Measurements from ENCODE around the gene PRDM13.
A peak's percentile ranks its signal among the peaks of the same experiment; 100 is the strongest.
"Not testable (repeated sequence)": the region's sequence is repeated elsewhere in the genome, so short reads cannot be mapped to it uniquely, and the experiment has no call there.

The PRDM13 gene

GRCh38 chr6:99608886-99609482 lies 2.4 kb downstream of the PRDM13 start:
- peaks cover 4% of the 10 kb centered on the region for H3K9me3 Mint-ChIP-seq
- H3K27me3 Mint-ChIP-seq: peaks cover 90% of the 10 kb centered on the region
- no peak overlapping the region for H3K4me3 Mint-ChIP-seq
- no peak for DNase-seq
- no peak overlapping the region for H3K27ac Mint-ChIP-seq
- H3K36me3 Mint-ChIP-seq (ENCODE audit: low read depth): no peaks in the 10 kb centered on the region
- H3K4me1 Mint-ChIP-seq (ENCODE audit: low read depth): peaks cover 51% of the 10 kb centered on the region

- H3K4me3 Mint-ChIP-seq: no peak overlapping the region
- peaks cover 47% of the 10 kb centered on the region for H3K4me1 Mint-ChIP-seq (ENCODE audit: low read depth)
- peaks cover 4% of the 10 kb centered on the region for H3K9me3 Mint-ChIP-seq
- no peak for DNase-seq
- peaks cover 90% of the 10 kb centered on the region for H3K27me3 Mint-ChIP-seq
- H3K36me3 Mint-ChIP-seq (ENCODE audit: low read depth): no peaks in the 10 kb centered on the region
- H3K27ac Mint-ChIP-seq: no peak overlapping the region
Measured at GRCh38 chr6:99609905-99610489, 3.4 kb downstream of the PRDM13 start.

DNA sequence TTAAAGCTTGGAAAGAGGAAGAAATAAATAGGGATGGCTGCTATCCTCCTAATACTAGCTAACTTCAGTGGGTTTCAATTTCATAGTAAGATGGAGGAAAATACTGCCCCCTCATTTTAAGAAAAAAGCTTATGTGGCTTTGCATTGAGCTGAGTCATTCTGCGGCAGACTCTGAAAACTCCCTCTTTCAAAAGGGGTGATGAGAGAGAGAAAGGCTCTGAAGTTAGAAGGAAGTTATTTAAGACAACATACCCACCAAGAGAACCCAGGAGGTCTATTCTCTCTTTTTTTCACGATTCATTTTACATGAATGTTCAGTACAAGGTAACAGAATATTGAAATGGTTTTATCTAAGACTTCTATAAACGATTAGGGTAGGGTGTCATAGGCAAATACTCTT lies 4.5 kb downstream of the PRDM13 start:
- Mint-ChIP-seq H3K36me3 (ENCODE audit: low read depth) (no peaks in the 10 kb centered on the region), H3K27me3 (peaks cover 90% of the 10 kb centered on the region), H3K4me1 (ENCODE audit: low read depth) (peaks cover 45% of the 10 kb centered on the region), H3K4me3 (no peak overlapping the region), H3K27ac (peak overlapping the region; percentile 11), H3K9me3 (peaks cover 4% of the 10 kb centered on the region)
- DNase-seq: no peak

GRCh38 chr6:99612551-99613408 lies 6.1 kb downstream of the PRDM13 start:
- H3K4me3 Mint-ChIP-seq: no peak overlapping the region
- DNase-seq: peak; percentile 39

GRCh38 chr6:99613409-99613704 lies 6.7 kb downstream of the PRDM13 start:
- DNase-seq: peak; percentile 60

More at GRCh38 chr6:99612551-99613408, 6.1 kb downstream of the PRDM13 start:
- peak overlapping the region; percentile 40 for H3K27ac Mint-ChIP-seq
- H3K4me1 Mint-ChIP-seq (ENCODE audit: low read depth): peaks cover 38% of the 10 kb centered on the region
- peaks cover 90% of the 10 kb centered on the region for H3K27me3 Mint-ChIP-seq
- peaks cover 4% of the 10 kb centered on the region for H3K9me3 Mint-ChIP-seq
- no peaks in the 10 kb centered on the region for H3K36me3 Mint-ChIP-seq (ENCODE audit: low read depth)

DNA sequence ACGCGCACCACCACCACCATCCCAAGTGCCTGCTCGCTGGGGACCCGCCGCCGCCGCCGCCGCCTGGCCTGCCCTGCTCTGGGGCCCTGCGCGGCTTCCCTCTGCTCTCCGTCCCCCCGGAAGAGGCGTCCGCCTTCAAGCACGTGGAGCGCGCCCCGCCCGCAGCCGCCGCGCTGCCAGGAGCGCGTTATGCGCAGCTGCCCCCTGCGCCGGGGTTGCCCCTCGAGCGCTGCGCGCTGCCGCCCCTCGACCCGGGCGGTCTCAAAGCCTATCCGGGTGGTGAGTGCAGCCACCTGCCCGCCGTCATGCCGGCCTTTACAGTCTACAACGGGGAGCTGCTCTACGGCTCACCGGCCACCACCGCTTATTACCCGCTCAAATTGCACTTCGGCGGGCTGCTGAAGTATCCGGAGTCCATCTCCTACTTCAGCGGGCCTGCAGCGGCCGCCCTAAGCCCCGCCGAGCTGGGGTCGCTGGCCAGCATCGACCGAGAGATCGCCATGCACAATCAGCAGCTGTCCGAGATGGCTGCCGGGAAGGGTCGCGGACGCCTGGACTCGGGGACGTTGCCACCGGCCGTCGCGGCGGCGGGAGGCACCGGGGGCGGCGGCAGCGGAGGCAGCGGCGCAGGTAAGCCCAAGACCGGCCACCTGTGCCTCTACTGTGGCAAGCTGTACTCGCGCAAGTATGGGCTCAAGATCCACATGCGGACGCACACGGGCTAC lies 7.2 kb downstream of the PRDM13 start:
- H3K27ac Mint-ChIP-seq: no peak overlapping the region
- H3K27me3 Mint-ChIP-seq: peaks cover 90% of the 10 kb centered on the region
- H3K36me3 Mint-ChIP-seq (ENCODE audit: low read depth): no peaks in the 10 kb centered on the region
- H3K4me1 Mint-ChIP-seq (ENCODE audit: low read depth): peaks cover 33% of the 10 kb centered on the region
- peak overlapping the region; percentile 67 for H3K4me3 Mint-ChIP-seq
- DNase-seq: peak; percentile 65
- H3K9me3 Mint-ChIP-seq: peaks cover 3% of the 10 kb centered on the region

More at GRCh38 chr6:99613409-99613704, 6.7 kb downstream of the PRDM13 start:
- H3K27ac Mint-ChIP-seq: no peak overlapping the region
- peaks cover 4% of the 10 kb centered on the region for H3K9me3 Mint-ChIP-seq
- H3K27me3 Mint-ChIP-seq: peaks cover 90% of the 10 kb centered on the region
- no peak overlapping the region for H3K4me3 Mint-ChIP-seq
- no peaks in the 10 kb centered on the region for H3K36me3 Mint-ChIP-seq (ENCODE audit: low read depth)
- peaks cover 35% of the 10 kb centered on the region for H3K4me1 Mint-ChIP-seq (ENCODE audit: low read depth)

DNA sequence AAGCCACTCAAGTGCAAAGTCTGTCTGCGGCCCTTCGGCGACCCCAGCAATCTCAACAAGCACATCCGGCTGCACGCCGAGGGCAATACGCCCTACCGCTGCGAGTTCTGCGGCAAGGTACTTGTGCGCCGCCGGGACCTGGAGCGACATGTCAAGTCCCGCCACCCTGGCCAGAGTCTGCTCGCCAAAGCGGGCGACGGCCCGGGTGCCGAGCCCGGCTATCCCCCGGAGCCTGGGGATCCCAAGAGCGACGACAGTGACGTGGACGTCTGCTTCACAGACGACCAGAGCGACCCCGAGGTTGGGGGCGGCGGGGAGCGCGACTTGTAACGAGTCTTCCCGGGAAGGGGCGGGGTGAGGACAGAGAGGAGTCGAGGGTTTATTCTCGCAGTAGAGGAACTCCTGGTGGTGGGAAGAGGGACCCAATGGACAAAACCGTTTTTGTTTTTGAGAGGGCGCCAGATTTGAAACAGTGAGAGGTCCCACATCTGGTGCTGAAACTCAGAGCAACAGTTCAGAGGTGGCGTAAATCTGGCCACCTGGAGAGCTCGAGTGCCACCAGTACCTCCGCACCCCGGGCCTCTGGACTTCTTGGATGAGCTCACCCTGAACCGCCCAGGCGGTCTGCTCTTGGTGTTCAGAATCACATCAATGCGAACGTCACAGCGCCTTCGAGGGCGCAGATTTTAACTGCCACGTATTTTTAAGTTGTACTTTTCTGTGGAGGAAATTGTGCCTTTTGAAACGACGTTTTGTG lies 8.0 kb downstream of the PRDM13 start:
- H3K27me3 Mint-ChIP-seq: peaks cover 89% of the 10 kb centered on the region
- no peaks in the 10 kb centered on the region for H3K9me3 Mint-ChIP-seq
- H3K4me3 Mint-ChIP-seq: peak overlapping the region; percentile 67
- peak overlapping the region; percentile 57 for H3K27ac Mint-ChIP-seq
- H3K4me1 Mint-ChIP-seq (ENCODE audit: low read depth): peaks cover 30% of the 10 kb centered on the region
- H3K36me3 Mint-ChIP-seq (ENCODE audit: low read depth): no peaks in the 10 kb centered on the region
- DNase-seq: peak; percentile 57

- peaks cover 9% of the 10 kb centered on the region for H3K4me1 Mint-ChIP-seq (ENCODE audit: low read depth)
- peaks cover 88% of the 10 kb centered on the region for H3K27me3 Mint-ChIP-seq
- no peak overlapping the region for H3K4me3 Mint-ChIP-seq
Measured at GRCh38 chr6:99617131-99617530, 10.5 kb downstream of the PRDM13 start.

GRCh38 chr6:99618649-99619408 lies 12.2 kb downstream of the PRDM13 start:
- Mint-ChIP-seq H3K4me3 (no peak overlapping the region), H3K27ac (no peak overlapping the region), H3K4me1 (ENCODE audit: low read depth) (peaks cover 7% of the 10 kb centered on the region), H3K9me3 (no peaks in the 10 kb centered on the region), H3K27me3 (peaks cover 95% of the 10 kb centered on the region), H3K36me3 (ENCODE audit: low read depth) (no peaks in the 10 kb centered on the region)
- no peak for DNase-seq

More at GRCh38 chr6:99617131-99617530, 10.5 kb downstream of the PRDM13 start:
- H3K36me3 Mint-ChIP-seq (ENCODE audit: low read depth): no peaks in the 10 kb centered on the region
- DNase-seq: no peak
- H3K9me3 Mint-ChIP-seq: no peaks in the 10 kb centered on the region
- H3K27ac Mint-ChIP-seq: no peak overlapping the region

DNA sequence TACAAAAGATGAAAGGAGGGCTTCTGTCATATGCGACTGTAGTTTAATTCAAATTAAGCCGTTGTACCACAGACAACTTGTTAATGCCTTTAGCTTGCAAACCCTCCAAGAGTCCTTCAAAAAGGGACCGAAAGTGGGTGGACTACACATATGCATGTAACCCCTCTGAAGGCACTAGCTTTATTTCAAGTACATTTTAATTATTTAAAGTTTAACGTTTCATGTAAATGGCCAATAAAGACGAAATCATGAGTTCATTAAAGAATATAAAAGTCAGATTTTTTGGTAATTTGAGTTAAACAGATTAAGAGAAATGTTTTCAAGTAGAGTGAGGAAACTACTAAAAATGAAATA lies 12.8 kb downstream of the PRDM13 start:
- H3K36me3 Mint-ChIP-seq (ENCODE audit: low read depth): no peaks in the 10 kb centered on the region
- no peak overlapping the region for H3K27ac Mint-ChIP-seq
- peaks cover 7% of the 10 kb centered on the region for H3K4me1 Mint-ChIP-seq (ENCODE audit: low read depth)
- peaks cover 95% of the 10 kb centered on the region for H3K27me3 Mint-ChIP-seq
- H3K4me3 Mint-ChIP-seq: no peak overlapping the region
- no peaks in the 10 kb centered on the region for H3K9me3 Mint-ChIP-seq
- DNase-seq: no peak

GRCh38 chr6:99622044-99622443 lies 15.4 kb downstream of the PRDM13 start:
- H3K27ac Mint-ChIP-seq; H3K9me3 Mint-ChIP-seq; H3K4me1 Mint-ChIP-seq (ENCODE audit: low read depth); H3K36me3 Mint-ChIP-seq (ENCODE audit: low read depth); DNase-seq; H3K4me3 Mint-ChIP-seq: not testable (repeated sequence)
- H3K27me3 Mint-ChIP-seq: peaks cover 87% of the 10 kb centered on the region

- peaks cover 55% of the 10 kb centered on the region for H3K27me3 Mint-ChIP-seq
- no peak overlapping the region for H3K27ac Mint-ChIP-seq
- H3K4me1 Mint-ChIP-seq (ENCODE audit: low read depth): no peaks in the 10 kb centered on the region
- H3K4me3 Mint-ChIP-seq: no peak overlapping the region
- H3K36me3 Mint-ChIP-seq (ENCODE audit: low read depth): no peaks in the 10 kb centered on the region
- DNase-seq: no peak
- H3K9me3 Mint-ChIP-seq: peaks cover 2% of the 10 kb centered on the region
Measured at GRCh38 chr6:99629293-99629692, 22.7 kb downstream of the PRDM13 start.

- peaks cover 13% of the 10 kb centered on the region for H3K9me3 Mint-ChIP-seq
- no peaks in the 10 kb centered on the region for H3K4me1 Mint-ChIP-seq (ENCODE audit: low read depth)
- H3K4me3 Mint-ChIP-seq: no peak overlapping the region
- H3K27me3 Mint-ChIP-seq: peaks cover 41% of the 10 kb centered on the region
- H3K27ac Mint-ChIP-seq: no peak overlapping the region
- no peaks in the 10 kb centered on the region for H3K36me3 Mint-ChIP-seq (ENCODE audit: low read depth)
- DNase-seq: no peak
Measured at GRCh38 chr6:99637629-99638028, 31.0 kb downstream of the PRDM13 start.

Measured in activated T-cell treated with anti-CD3 and anti-CD28 coated beads, Interleukin-2, amount 50 U/mL, for 24 hours (primary cell).